Smooth muscle cell (in vitro differentiated cells): ENCODE data around the gene CNPY2. TPM values are rescaled to one million over a fixed set of nuclear protein-coding genes. Genes with fewer than 3 reads are reported as not detected.
"Not testable (repeated sequence)": the region's sequence is repeated elsewhere in the genome, so short reads cannot be mapped to it uniquely, and the experiment has no call there.

Experiments
- DNase-seq: peaks from one replicate; lab custom pipeline; 2025; ENCODE audit not compliant: unreplicated experiment; lab: John Stamatoyannopoulos, UW
- H2AFZ ChIP-seq: fragments of 200-600 bp; sonication (generic); 2 replicates; pipeline ENCODE4 v1.6.0; 2016; ENCODE audit warnings: antibody characterized with exemption, low read depth, mild to moderate bottlenecking
- H3F3A ChIP-seq: fragments of 200-600 bp; sonication (generic); 2 replicates; pipeline ENCODE4 v1.6.0; 2017; ENCODE audit warnings: antibody characterized with exemption, low read depth
- H3K27ac ChIP-seq: fragments of 200-600 bp; sonication (generic); 2 replicates; pipeline ENCODE4 v1.5.1; 2016; ENCODE audit warnings: low read depth, mild to moderate bottlenecking
- H3K27me3 ChIP-seq: fragments of 200-600 bp; sonication (generic); 2 replicates; pipeline ENCODE4 v1.6.1; 2016; ENCODE audit warnings: low read depth, mild to moderate bottlenecking
- H3K36me3 ChIP-seq: fragments of 200-600 bp; sonication (generic); 2 replicates; pipeline ENCODE4 v1.5.1; 2016; ENCODE audit warnings: low read depth
- H3K4me1 ChIP-seq: fragments of 200-600 bp; sonication (generic); 2 replicates; pipeline ENCODE4 v1.5.1; 2016; ENCODE audit warnings: low read depth
- H3K4me2 ChIP-seq: fragments of 200-600 bp; sonication (generic); 2 replicates; pipeline ENCODE4 v1.6.0; 2016; ENCODE audit warnings: mild to moderate bottlenecking
- H3K4me3 ChIP-seq: fragments of 200-600 bp; sonication (generic); 2 replicates; pipeline ENCODE4 v1.5.1; 2016; ENCODE audit warnings: mild to moderate bottlenecking
- H3K79me2 ChIP-seq: fragments of 200-600 bp; sonication (generic); 2 replicates; pipeline ENCODE4 v1.6.0; 2016; ENCODE audit warnings: low read depth, mild to moderate bottlenecking
- H3K9ac ChIP-seq: fragments of 200-600 bp; sonication (generic); 2 replicates; pipeline ENCODE4 v1.6.0; 2016; ENCODE audit warnings: low read depth
- H3K9me3 ChIP-seq: fragments of 200-600 bp; sonication (generic); replicated peaks from 2 replicates; pipeline ENCODE4 v1.5.1; 2016; ENCODE audit warnings: low read depth
- H4K20me1 ChIP-seq: fragments of 200-600 bp; sonication (generic); 2 replicates; pipeline ENCODE4 v1.6.0; 2016; ENCODE audit warnings: low read depth
- CTCF ChIP-seq: fragments of 200-600 bp; sonication (generic); IDR thresholded peaks from 2 replicates; pipeline ENCODE4 v1.5.1; 2017; ENCODE audit warnings: borderline replicate concordance, mild to moderate bottlenecking, antibody characterized with exemption; ENCODE audit not compliant: insufficient read depth, poor library complexity, severe bottlenecking
- WGBS: methylation state at CpG from one replicate; pipeline ENCODE4 v1.1.7; 2016; ENCODE audit warnings: low lambda C conversion rate; 5-methylcytosine and 5-hydroxymethylcytosine counted together
- polyA plus RNA-seq: library from polyadenylated mRNA; unstranded; fragments of >200 nt; fragmentation: Nextera tagmentation; extraction: Ambion mirVana; gene quantifications from 2 replicates; pipeline ENCODE4 v1.2.1, GENCODE V29; 2016
- total RNA-seq: library from RNA; depleted of rRNA; stranded (reverse); fragments of >200 nt; gene quantifications from 2 replicates; pipeline ENCODE4 v1.2.3, GENCODE V29; 2014

CNPY2 gene
- total and polyA plus RNA-seq, 2 experiments from 2014 or later = 147 to 334 TPM

DNA sequence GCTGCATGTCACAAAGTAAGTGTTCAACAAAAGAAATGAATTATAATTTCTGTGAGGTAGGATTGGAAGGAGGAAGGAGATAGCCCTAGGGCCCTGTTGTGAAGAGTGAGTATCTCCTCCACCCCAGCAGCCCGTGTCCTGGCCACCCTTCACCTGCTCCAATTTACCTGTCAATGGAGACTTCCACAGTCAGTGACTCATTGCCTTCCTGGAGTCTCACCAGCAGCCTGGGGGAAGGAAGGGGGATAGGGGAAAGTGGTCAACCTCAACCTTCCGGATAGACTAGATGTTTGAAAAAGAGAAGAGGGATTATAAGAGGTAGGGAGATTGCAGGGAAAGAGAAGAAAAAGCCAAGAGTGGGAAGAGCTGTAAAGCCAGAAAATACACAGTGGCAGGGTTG, 34.9 kb upstream of the CNPY2 start:
- H3K79me2 ChIP-seq = no peaks in the 10 kb centered on the region
- H3K27me3 ChIP-seq = no peaks in the 10 kb centered on the region
- DNase-seq = no peak
- H3K4me2 ChIP-seq = no peak overlapping the region
- no peak for TF ChIP-seq CTCF
- no peak overlapping the region for H3K4me3 ChIP-seq
- peaks cover 23% of the 10 kb centered on the region for H3K36me3 ChIP-seq
- no peak overlapping the region for H3K27ac ChIP-seq
- H3K9ac ChIP-seq = no peak overlapping the region
- 60% methylated on average over 2 of the region's 2 CpGs for WGBS
- H2AFZ ChIP-seq = no peak overlapping the region
- H3K4me1 ChIP-seq = no peaks in the 10 kb centered on the region
- H3K9me3 ChIP-seq = no peaks in the 10 kb centered on the region
- H4K20me1 ChIP-seq = peaks cover 6% of the 10 kb centered on the region
- H3F3A ChIP-seq = no peaks in the 10 kb centered on the region

DNA sequence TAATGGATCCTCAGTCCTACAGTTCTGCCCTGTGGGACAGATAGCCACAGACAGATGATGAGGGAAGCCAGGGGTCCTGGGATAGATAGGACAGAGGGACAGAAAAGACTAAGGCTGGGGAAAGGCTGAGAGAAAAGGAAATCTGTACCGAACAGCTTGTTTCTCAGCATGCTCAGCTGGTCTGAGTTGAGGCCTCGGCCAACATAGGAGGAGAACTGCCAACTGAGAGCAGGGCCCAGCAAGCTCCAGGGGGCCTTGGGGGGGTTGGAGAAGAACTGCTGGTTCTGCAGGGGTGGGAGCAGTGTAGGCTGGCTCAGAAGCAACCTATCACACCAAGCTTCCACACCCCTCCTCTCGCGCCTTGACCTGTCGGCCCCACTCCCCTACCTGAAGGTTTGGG, 33.0 kb upstream of the CNPY2 start:
- H3K36me3 ChIP-seq = peaks cover 15% of the 10 kb centered on the region
- no peak overlapping the region for H3K27ac ChIP-seq
- no peaks in the 10 kb centered on the region for H3F3A ChIP-seq
- H3K4me3 ChIP-seq = no peak overlapping the region
- no peak for DNase-seq
- H3K9me3 ChIP-seq = no peaks in the 10 kb centered on the region
- H2AFZ ChIP-seq = no peak overlapping the region
- H3K4me1 ChIP-seq = no peaks in the 10 kb centered on the region
- no peak overlapping the region for H3K9ac ChIP-seq
- 97% methylated on average over 5 of the region's 5 CpGs for WGBS
- H3K79me2 ChIP-seq = no peaks in the 10 kb centered on the region
- H4K20me1 ChIP-seq = peaks cover 3% of the 10 kb centered on the region
- no peak for TF ChIP-seq CTCF
- no peak overlapping the region for H3K4me2 ChIP-seq
- H3K27me3 ChIP-seq = no peaks in the 10 kb centered on the region

DNA sequence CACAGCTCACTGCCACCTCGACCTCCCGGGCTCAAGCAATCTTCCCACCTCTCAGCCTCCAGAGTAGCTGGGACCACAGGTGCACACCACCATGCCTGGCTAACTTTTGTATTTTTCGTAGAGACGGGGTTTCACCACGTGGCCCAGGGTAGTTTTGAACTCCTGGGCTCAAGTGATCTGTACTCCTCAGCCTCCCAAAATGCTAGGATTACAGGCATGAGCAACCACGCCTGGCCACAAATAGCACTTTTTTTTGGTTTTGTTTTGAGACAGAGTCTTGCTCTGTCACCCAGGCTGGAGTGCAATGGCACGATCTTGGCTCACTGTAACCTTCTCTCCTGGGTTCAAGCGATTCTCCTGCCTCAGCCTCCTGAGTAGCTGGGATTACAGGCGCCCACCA, 31.5 kb upstream of the CNPY2 start:
- H3K36me3 ChIP-seq = peaks cover 15% of the 10 kb centered on the region
- 97% methylated on average over 9 of the region's 9 CpGs for WGBS
- DNase-seq, H3K79me2 ChIP-seq, H3K27me3 ChIP-seq, H3K4me3 ChIP-seq, H4K20me1 ChIP-seq, H3F3A ChIP-seq, H3K9ac ChIP-seq, H3K4me2 ChIP-seq, H3K4me1 ChIP-seq, H3K27ac ChIP-seq, H2AFZ ChIP-seq, H3K9me3 ChIP-seq: not testable (repeated sequence)

DNA sequence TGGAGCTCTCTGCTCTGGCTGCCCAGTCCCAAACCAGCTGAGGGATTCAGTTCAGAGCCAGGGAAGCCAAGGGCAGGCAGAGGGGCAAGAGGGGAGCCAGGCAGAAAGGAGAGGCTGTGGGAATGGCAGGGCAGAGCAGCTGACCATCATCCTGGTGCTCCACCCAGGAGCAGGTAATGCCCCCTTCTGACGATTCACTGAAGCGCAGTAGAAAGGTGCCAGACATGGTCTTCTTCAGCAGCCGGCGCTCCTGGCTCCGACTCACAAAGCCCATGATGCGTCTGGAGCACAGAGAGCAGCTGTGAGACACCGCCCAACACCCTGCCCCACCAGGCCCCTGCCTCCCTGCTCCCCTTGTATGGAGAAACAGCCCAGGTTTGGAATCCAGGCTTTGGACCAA, 30.9 kb upstream of the CNPY2 start:
- Histone ChIP-seq H3K36me3 (peaks cover 15% of the 10 kb centered on the region), H4K20me1 (no peaks in the 10 kb centered on the region), H3F3A (no peaks in the 10 kb centered on the region), H2AFZ (no peak overlapping the region), H3K27ac (no peak overlapping the region), H3K4me2 (no peak overlapping the region), H3K27me3 (no peaks in the 10 kb centered on the region), H3K9me3 (no peaks in the 10 kb centered on the region), H3K4me1 (no peaks in the 10 kb centered on the region), H3K4me3 (no peak overlapping the region), H3K9ac (no peak overlapping the region), H3K79me2 (no peaks in the 10 kb centered on the region)
- no peak for TF ChIP-seq CTCF
- WGBS = 91% methylated on average over 7 of the region's 7 CpGs
- no peak for DNase-seq

DNA sequence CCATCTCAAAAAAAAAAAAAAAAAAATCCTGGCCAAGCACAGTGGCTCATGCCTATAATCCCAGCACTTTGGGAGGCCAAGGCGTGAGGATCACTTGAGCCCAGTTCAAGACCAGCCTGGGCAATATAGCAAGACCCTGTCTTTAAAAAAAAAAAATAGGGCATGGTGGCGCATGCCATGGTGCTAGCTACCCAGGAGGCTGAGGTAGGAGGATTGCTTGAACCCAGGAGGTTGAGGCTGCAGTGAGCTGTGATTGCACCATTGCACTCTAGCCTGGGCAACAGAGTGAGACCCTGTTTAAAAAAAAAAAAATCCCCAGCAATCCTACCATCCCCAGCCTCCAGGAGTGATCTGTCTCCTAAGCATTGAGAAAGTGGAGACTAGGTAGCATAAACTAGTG, 26.5 kb upstream of the CNPY2 start:
- H3K9ac ChIP-seq, H3K27ac ChIP-seq, DNase-seq, H3K79me2 ChIP-seq, H3K9me3 ChIP-seq, H3K36me3 ChIP-seq, H3K4me3 ChIP-seq, H2AFZ ChIP-seq, H3F3A ChIP-seq, H3K4me1 ChIP-seq, H3K4me2 ChIP-seq, H4K20me1 ChIP-seq, H3K27me3 ChIP-seq: not testable (repeated sequence)
- 97% methylated on average over 2 of the region's 2 CpGs for WGBS
